Airway epithelial cell (primary cell): ENCODE data around the gene CTNNBL1. TPM values are rescaled to one million over a fixed set of nuclear protein-coding genes. Genes with fewer than 3 reads are reported as not detected.

Source experiments
- total RNA-seq: library from RNA; depleted of rRNA; stranded (reverse); fragments of >200 nt; gene quantifications from 2 replicates; pipeline ENCODE4 v1.2.3, GENCODE V29; 2015

The CTNNBL1 gene
- 28.4 and 33.7 TPM in 2 replicates for total RNA-seq

GRCh38 chr20:37693635-37694626 is at the start of gene CTNNBL1:
Gene CTNNBL1 (plus strand): TSS chr20:37694030. CDS start chr20:37694123, 93 bp downstream.

GRCh38 chr20:37902504-37903313 is 208.9 kb downstream of the CTNNBL1 start, which contains the start of gene VSTM2L:
Gene VSTM2L (plus strand): TSS chr20:37903127. CDS start chr20:37903351, 224 bp downstream.

Other genes starting within 250 kb of the CTNNBL1 start
- gene NNAT, start 172.8 kb upstream of the CTNNBL1 start, total RNA-seq, result 1.3 and 1.8 TPM in 2 replicates
- gene BLCAP, start 166.2 kb upstream of the CTNNBL1 start, total RNA-seq, result 59.3 and 79.1 TPM in 2 replicates
- gene VSTM2L, start 209.1 kb downstream of the CTNNBL1 start, total RNA-seq, result 23.7 and 34.2 TPM in 2 replicates